GM19043 (cell line): ENCODE data around the gene IKZF3.
A peak's percentile ranks its signal among the peaks of the same experiment; 100 is the strongest.

Source experiments
- ATAC-seq: cut with Tn5 transposase; IDR thresholded peaks from one replicate; pipeline ENCODE4 v1.9.1; 2021; ENCODE audit warnings: low read depth; ENCODE audit not compliant: unreplicated experiment

IKZF3 gene

DNA sequence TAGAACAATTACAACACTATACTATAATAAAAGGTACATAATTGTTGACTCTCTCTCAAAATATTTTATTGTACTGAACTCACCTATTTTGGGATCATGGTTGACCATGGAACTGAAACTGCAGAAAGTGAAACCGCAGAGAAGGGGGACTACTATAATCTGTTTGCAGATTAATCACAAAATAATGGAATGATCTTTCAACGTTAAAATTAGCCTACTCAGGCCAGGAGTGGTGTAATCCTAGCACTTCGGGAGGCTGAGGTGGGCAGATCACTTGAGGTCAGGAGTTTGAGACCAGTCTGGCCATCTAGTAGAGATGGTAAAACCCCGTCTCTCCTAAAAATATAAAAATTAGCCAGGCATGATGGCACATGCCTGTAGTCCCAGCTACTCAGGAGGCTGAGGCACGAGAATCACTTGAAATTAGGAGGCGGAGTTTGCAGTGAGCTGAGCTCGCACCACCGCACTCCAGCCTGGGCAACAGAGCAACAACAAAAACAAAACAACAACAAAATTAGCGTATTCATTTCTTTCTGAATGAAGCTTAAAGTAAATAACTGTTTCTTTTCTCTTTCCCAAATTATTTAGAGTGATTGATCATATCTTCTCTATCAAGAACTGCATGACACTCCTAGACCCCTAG is 45.6 kb downstream of the IKZF3 start:
- ATAC-seq, result no peak

DNA sequence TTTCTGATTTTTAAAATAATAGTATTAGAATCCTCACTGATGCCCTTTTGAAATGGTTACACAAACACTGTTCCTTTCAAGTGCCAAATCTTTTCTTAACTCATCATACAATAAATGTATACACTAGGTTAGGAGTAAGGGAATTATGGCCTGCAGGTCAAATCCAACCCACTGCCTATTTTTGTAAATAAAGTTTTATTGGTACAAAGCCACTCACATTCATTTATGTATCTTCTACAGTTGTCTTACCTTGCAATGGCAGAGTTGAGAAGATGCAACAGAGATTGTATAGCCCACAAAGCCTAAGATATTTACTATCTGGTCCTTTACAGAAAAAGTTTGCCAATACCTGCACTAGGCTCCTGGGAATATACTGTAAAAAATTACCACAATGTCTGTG is 47.8 kb downstream of the IKZF3 start:
- no peak for ATAC-seq

DNA sequence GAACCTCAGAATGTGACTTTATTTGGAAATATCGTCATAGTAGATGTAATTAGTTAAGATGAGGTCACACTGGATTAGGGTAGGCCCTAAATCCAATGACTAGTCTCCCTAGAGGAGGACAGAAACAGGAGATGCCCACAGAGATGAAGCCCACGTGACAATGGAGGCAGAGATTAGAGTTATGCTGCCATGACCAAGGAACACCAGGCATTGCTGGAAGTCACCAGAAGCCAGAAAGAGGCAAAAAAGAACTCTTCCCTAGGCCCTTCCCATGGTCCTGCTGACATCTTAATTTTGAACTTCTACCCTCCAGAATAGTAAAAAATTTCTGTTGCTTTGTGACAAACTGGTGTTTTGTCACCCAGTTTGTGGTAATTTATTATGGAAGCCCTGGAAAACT is 49.6 kb downstream of the IKZF3 start:
- ATAC-seq, result no peak

DNA sequence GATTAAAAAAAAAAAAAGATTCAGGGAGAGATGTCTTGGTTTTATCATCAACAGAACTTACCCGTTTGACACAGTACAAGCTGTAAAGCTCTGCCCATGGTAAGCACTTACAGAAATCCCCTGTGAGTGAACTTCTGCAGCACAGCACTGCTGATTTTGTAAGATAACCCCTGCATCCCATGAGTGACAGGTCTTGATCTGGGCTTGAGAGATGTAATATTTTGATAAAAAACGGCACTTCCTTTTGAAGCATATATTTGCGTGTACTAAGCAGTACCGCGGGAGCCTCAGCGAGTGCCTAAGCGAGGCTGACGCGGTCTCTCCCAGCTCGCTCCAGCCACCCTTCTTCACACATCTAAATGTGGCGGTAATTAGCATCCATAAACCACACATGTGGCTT is 50.5 kb downstream of the IKZF3 start:
- ATAC-seq, result no peak

DNA sequence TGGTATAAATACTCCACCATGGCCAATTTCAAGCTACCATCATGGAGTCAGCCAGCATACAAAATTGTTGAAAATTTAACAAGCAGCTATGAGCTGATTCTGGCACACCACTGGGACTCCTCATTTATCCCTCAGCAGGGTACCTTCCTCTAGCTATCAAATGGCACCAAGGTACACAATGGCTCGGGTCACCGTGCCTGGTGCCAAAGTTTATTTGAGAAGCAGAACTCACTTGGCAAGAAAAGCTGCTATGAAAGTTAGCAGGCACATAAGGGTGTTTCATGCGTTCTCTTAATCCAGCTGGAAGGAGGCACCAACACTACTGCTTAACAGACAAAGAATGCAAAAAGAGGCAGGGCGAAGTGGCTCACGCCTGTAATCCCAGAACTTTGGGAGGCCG is 51.6 kb downstream of the IKZF3 start:
- no peak for ATAC-seq

DNA sequence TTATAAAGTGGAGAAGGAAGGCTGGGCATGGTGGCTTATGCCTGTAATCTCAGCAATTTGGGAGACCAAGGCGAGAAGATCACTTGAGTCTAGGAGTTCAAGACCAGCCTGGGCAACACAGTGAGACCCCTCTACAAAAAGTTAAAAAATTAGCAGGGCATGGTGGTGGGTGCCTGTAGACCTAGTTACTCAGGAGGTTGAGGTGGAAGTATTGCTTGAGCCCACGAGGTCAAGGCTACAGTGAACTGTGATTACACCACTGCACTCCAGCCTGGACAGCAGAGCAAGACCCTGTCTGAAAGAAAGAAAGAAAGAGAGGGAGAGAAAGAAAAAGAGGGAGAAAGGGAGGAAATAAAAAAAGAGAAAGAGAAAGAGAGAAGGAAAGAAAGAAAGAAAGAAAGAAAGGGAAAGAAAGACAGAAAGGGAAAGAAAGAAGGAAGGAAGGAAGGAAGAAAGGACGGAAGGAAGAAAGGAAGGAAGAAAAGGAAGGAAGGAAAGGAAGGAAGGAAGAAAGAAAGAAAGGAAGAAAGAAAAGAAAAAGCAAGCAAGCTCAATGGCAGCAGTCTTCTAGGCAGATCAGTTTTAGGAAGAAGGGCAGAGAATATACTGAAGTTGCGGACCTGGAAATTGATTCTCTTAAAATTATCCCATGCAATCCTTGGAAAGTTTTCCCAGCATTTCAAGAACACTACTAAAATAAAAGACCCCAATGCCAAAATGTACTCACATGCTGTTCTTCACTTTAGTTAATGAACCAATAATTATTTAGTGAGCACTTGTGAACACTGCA is 53.0 kb downstream of the IKZF3 start:
- no peak for ATAC-seq

DNA sequence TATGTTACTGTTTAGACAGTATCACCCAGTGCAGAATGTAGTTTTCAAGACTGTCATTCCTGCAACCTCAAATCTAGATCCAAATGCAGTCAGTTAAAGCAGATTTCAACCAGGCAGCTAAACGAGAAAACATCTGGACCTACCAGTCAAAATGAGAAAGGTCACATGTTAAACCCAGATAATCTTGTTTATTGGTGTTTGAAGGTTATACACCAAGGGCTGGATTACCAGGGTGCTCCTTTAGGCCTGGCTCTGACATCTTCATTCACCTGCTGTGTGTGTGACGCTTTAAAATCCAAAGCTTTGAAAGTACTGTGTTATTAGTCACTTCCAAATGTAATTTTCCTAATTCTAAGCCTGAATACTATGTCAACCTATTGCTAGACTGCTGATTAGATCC is 54.9 kb downstream of the IKZF3 start:
- no peak for ATAC-seq

DNA sequence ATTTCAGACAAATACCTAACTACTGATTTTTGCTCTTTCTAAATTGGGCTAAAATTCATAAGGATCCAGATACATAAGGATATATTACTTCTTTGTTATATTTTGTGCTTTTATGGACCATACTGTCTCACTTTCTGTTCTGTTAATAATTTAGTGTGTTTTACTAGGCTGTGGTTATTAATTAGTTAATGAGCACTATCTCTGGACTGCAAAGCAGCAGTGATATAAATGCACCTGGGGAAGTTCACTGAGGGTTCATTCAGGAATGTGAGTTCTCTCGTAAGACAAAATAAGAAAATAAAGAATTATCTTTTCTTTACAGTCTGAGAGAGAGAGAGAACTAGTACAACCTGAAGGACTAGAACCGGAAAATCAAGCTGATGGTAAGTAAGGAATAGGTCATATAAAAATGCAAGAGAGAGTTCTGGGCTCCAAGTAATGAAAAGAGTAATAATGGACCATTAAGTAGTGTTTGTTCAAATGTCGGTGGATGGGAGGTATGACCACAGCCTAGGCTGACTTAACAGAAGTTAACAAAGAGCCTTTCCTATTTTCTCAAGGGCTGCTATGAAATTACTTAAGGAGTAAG is 55.6 kb downstream of the IKZF3 start:
- no peak for ATAC-seq

DNA sequence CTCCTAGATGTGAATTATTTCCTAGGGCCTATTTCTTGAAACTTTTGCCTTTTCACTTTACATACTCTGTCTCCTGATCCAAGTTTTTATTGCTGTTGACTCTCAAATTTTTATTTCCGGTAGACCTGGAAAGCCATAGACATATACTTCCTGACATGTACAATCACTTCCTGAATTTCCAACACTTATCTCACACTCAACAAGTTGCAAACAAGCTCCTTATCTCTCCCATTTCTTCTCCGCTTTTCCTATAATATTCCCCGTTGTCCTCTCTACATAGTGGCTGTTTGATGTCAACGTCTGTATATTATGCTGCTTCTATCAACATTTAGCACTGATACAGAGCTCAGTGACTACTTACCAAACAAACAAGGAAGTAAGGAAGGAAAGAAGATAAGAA is 59.3 kb downstream of the IKZF3 start:
- no peak for ATAC-seq

DNA sequence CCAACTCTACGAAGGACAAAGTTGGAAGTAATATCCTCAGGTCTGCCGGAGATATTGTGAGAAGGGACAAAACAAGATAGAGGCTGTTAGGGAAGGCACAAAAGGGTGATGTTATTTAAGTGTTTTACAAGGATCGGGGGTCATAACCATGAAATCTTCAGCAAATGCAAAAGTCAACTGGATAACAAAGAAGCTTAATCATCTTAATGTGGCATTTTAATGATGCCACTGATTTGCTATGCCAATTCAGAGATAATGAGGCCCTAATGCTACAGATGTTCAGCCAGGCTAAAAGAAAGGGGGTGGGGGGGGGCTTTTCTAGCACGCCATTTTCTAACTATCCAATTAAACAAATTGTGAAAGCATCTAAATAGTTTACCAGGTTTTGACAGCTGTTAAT is 63.1 kb downstream of the IKZF3 start:
- ATAC-seq, result no peak

DNA sequence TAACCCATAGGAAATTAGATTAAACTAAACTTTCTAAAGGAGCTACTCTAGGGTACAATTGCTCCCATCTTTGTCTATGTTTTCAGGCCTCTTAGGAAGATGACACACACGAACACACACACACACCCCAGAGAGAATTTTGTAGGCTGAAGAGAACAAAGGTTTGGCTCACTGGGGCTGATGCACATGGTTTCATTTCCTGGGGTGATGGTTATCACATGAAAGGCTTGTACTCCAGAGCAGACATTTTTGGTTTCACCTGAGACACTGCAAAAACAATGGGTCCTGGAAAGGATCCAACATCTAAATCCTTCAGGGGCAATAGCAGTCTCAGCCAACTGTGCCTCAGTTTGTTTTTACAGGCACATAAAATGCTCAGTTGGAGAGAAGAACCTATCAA is 63.6 kb downstream of the IKZF3 start:
- no peak for ATAC-seq

DNA sequence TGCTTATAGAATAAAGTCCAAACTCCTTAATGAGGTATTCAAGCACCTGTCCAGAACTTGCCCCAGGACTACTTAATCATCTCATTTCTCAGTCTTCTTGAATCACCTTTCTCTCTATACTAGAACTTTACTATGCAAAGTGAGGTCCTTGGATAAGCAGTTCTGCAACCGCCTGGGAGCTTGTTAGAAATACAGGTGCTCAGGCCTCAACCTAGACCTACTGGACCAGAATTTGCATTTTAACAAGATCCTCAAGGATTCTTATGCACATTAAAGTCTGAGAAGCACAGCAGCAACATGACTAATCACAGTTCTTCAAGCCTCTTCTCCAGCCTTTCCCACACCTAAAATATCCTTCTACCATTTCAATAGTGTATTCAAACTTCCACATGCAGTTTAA is 64.7 kb downstream of the IKZF3 start:
- no peak for ATAC-seq

DNA sequence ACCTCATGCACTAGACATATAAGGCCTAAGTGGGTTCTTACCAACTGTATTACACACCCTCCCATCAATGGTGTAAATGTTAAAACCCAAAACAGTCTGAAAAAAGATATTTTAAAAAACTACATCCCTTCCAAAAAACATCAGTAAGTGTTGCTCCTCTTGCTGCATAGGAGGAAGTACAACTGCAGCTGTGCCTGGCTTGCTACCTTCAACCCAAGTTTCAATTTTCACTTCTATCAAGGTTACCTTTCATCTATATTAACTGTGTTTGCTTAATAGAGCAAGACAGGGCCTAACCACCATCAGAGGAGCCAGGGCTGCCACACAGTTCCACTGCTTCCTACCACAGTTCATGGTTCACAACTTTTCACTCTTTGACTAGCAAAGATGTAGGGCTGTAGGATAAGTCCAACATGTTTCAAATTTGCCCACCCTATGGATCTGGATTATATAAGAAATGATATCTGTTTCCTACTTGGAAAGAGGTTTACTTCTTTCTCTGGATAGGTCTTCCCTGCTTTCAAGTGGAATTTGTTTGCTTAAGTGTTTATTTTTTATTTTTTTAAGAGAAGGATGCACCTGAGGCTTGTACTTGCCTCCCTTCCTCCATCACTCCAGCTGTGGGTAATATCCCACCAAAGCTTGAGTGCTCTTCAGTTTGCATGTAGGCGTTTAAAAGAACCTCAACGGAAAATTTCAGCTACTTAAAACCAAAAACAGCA is 69.7 kb downstream of the IKZF3 start:
- peak; percentile 85 for ATAC-seq

DNA sequence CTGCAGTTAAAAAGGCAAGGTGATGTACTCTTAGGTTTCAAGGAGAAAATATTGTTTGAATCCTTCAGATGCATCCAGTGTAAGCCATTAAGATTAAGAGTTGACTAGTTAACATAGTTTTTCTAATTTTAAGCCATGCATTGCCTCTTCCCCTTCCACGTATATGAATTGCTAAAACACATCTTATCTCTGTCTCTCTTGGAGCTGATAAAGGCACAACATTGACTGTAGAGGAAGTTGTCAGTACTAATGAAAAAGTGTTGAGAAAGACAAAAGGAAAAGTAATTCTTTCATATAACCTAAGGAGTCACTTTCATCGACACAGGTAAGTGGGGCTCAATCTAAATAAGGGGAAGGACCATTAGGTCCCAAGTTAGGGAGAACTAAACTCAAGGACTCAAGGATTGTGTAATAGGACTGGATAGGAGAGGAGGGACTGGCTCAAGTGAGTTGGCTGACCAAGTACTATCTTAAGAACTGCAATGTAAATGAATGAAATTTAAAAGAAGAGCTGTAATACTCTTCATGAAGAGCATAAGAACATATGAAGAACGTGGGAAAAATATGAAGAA is 70.7 kb downstream of the IKZF3 start:
- no peak for ATAC-seq

DNA sequence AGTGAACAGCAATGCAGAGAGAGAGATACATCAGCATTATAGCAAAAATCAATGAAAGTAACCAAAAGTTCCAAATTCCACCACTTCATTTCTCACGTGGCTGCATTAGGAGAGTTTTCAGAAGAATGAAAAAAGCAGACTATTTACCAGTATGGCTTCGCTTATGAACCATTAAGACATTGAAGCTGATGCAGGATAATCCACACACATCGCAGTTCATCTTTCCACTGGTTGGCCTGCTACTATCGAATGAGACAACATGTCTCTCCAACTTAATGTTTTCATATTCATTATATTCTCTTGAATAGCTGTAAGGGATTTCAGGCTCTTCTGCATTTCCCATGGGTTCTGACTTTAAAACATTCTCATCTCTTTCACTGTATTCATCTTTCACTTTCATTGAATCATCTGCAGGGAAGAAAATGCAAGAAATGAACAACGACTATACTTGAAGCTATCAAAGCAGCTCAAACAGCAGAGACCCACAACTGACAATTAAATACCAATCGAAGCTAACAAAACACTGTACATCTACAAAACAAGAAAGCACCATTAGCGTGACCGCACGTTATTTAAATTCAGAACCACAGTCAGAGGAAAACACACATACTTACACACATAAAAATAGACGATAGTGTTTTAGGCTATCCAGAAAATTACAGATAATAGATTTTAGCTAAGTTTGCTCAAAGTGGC is 71.4 kb downstream of the IKZF3 start:
- no peak for ATAC-seq

DNA sequence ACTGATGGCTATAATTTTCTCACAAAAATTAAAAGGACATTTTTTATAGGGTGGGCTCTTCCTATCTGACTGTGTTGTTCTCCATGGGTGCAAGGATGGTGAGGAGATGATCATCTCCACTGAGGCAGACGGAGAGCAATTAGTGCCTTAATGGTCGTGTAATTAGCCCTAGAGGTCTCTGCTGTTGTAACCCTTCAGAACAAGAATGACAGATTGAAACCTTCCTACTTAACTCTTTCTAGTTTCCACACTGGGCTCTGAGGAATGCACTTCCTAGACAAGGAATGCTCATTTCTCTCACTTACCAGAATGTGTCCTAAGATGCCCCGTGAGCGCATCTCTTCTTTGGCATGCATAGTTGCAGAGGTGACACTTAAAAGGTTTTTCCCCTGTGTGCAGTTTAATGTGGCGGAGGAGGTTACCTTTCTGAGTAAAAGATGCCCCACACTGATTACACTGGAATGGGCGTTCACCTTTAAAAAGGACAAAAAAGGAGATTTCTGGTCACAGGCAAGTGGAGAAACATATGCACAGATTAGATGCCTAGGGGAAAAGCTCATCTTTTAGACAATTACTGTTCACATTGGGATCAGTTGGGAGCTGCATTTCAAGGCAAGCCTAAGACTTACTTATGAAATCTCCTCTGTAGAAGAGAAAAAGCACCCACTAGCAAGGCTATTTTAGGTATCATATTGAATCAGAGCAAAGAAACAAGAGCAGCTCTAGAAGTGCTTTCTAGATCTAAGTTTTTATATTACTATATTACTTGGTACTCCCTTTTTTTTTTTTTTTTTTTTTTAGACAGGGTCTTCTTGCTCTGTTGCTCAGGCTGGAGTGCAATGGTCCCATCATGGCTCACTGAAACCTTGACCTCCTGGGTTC is 72.8 kb downstream of the IKZF3 start:
- ATAC-seq, result no peak

DNA sequence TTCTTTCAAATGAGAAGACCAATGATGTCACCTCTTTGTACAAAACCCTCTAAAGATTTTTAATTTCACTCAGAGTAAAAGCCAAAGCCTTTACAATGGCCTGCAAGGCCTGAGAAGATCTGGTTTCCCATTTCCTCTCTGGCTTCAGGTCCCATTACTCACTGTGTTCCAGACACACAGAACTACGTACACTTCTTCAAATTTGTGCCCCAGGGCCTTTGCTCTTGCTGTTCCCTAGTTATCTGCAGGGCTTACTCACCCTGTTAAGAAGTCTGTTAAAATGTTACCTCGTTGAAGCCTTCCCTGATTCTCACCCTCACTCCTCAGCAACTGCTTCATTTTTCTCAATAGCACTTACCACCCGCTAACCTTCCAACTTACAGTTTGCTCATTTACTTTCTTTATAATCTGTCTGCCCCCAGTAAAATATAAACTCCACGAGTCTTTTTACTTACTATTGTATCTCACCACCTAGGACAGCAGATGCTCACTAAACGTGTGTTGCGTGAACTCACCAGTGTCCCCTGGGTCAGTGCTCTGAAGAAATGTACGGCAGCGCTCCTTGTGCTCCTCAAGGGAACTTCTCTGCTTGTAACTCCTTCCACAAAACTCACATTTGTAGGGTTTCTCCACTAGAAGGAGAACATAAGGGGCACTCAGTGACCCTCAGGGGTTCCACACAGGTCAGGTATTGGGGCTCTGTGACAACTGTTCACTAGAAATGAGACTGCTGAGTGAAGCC is 76.2 kb downstream of the IKZF3 start:
- ATAC-seq, result no peak

DNA sequence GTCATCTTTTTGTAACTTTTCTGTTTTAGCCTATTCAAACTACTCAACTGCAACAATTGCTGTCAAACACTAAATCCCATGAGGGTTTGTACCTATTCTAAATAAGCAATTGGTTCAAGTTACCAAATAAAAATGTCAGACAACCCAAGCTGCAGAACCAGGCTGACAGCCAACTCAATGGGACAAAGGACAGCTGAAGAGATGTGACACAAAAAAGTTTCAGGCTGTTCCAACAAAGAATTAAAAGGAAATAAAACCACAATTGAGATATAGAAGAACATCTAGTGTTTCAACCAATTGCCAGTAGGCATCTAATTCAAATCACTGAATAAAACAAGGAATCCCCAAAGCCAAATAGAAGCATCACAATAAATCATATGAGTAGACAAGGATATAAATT is 77.1 kb downstream of the IKZF3 start:
- no peak for ATAC-seq

DNA sequence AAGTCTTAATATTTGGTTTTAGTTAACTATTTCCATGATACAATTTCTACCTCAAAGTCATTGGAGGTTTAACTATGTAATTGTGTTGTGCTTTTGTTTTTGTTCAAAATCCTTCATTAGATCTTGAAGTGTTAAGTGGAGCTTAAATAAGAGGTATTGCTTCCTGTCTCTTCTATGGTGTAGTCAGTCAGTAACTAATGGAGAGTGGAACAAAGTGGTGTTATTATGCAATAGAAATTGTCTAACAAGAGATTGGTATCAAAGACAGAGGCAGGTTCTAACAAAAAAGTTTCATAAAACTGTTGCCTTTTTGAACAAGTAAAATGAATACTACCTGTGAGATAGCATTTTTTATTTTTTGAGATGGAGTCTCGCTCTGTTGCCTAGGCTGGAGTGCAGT is 81.1 kb downstream of the IKZF3 start:
- no peak for ATAC-seq
